ENCODE measurements around the gene EIF6.

Gene EIF6

DNA sequence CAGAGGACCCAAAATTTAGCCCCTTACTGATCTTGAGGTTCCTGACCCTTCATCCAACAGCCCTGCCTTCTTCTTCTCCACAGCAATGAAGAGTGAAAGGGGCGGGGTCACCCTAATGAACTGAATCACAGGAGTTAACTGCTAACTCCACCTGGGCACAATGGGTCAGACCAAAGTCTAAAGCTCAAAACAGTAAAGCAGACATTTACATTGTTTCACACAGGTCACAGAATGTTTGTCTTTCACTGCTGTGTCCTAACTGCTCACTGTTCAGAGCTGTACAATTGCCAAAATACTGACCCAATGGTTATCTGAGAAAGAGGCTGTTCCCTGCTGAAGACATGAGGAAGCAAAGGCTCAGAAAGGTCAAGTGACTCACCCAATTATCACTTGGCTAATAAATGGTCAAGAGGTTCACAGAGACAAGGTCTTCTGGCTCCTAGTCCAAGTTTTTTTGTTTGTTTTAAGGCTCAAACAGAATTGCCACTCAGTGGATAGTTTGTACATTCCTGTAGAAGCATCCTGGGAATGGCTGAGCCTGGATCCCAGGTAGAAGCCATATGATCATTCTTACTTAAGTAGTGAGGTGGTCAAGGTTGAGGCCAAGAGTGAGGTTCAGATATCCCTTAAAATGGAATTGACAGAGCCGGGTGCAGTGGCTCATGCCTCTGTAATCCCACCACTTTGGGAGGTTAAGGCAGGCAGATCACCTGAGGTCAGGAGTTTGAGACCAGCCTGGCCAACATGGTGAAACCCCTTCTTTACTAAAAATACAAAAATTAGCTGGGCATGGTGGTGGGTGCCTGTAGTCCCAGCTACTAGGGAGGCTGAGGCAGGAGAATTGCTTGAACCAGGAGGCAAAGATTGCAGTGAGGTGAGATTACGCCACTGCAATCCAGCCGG lies 42.8 kb upstream of the EIF6 start:
- H3K4me3 ChIP-seq (ENCODE audit: low read depth, low read length), result no peak overlapping the region
- TF ChIP-seq, protein P1, sequence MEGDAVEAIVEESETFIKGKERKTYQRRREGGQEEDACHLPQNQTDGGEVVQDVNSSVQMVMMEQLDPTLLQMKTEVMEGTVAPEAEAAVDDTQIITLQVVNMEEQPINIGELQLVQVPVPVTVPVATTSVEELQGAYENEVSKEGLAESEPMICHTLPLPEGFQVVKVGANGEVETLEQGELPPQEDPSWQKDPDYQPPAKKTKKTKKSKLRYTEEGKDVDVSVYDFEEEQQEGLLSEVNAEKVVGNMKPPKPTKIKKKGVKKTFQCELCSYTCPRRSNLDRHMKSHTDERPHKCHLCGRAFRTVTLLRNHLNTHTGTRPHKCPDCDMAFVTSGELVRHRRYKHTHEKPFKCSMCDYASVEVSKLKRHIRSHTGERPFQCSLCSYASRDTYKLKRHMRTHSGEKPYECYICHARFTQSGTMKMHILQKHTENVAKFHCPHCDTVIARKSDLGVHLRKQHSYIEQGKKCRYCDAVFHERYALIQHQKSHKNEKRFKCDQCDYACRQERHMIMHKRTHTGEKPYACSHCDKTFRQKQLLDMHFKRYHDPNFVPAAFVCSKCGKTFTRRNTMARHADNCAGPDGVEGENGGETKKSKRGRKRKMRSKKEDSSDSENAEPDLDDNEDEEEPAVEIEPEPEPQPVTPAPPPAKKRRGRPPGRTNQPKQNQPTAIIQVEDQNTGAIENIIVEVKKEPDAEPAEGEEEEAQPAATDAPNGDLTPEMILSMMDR (IDR thresholded peaks at IDR 0.05; ENCODE audit: low read depth, low read length), result no peak

DNA sequence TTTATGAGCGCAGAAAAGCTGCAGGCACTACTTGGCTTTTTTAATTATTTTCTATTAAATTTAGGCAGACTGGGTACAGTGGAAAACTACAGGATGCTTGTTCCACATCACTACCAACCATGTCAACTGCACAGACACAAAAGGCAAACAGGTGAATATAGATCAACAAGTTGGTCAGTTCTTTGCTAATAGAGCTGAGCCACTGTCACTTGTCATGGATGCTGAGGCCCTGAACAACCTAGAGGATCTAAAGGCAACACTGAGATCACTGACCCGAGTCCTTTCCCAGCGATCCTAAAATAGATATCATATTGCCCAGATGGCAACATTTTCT lies 42.1 kb upstream of the EIF6 start:
- H3K4me3 ChIP-seq (ENCODE audit: low read depth, low read length), result no peak overlapping the region
- TF ChIP-seq, protein P1 (IDR thresholded peaks at IDR 0.05; ENCODE audit: low read depth, low read length), result no peak

DNA sequence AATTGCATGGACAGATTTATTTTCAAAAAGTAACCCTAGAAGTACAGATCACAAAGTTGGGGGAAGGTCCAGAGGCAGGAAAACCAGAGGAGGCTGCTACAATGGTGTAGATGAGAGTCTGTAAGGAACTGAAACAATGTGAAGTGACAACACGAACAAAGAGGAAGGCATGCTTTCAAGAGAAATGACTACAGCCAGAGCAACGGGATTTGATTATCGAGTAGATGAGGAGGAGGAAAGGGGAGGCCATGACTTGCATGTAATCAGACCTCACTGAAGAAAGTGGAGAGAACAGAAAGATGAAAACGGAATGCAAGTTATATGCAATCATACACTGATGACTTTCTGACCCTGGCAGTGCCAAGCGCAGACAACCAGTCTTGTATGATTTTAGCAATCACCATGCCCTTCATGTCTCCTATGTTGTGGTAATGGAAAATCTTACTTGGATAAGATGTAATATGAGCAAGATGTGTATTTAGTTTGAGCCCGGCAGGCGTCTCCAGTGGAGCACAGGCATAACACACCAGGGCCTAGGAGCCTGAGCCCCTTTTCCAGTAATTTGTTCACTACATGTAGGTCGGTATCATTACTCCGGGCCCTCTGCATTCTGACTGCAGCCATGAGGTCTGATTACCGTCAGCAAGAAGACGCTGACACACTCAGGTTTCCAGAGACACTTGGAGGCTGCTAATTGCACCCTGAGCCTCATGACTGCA lies 41.6 kb upstream of the EIF6 start:
- H3K4me3 ChIP-seq (ENCODE audit: low read depth, low read length), result no peak overlapping the region
- TF ChIP-seq, protein P1 (IDR thresholded peaks at IDR 0.05; ENCODE audit: low read depth, low read length), result no peak

DNA sequence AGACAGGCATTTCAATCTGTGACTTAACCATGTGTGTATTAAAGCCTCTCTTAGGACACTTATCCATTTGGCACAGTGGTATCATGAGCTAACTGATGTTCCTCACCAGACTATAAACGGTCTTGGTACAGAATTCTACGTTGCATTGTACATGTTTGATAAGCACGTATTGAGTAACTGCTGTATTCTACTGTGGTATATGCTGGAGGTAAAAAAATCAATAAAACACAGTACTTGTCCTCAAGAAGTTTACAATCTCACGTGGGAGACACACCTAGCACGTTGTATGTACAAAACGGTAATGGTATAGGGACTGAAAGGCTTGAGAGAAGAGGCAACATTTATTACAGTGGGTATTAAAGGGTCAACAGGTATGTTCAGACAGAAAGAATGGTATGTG lies 40.8 kb upstream of the EIF6 start:
- TF ChIP-seq, protein P1 (IDR thresholded peaks at IDR 0.05; ENCODE audit: low read depth, low read length), result no peak
- no peak overlapping the region for H3K4me3 ChIP-seq (ENCODE audit: low read depth, low read length)

DNA sequence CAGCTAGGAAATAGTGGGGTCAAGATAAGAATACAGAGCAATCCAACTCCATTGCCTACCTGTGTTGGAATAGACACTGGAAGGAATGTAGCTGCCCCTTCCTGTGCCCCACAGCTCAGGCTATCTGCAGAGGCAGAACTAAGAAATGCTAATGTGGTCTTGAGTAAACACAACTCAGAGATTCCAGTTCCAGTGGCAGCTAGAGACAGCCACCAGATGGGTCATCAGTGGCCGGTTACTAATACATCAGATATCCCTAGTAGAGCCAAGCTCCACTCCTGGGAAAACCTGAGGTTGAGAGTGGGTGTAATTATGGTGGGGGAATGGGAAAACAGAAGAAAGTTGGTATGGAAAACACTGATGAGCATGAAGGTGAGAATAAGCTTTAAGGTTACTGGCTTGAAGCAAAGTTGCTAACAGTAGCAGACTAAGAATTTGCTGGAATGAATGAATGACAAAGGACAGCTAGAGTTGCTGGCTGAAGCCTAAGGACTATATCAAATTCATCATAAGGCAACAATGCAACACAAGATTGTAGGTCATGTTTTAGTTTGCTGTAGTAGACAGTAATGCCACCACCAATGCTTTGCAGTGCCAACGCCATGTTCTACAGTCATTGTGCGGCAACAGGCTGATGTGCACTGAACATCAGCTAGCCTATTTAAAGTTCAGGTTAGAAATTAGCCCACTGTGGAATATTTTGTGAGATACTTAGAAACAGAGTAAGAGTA lies 36.0 kb upstream of the EIF6 start:
- H3K4me3 ChIP-seq (ENCODE audit: low read depth, low read length), result no peak overlapping the region
- TF ChIP-seq, protein P1 (IDR thresholded peaks at IDR 0.05; ENCODE audit: low read depth, low read length), result no peak

DNA sequence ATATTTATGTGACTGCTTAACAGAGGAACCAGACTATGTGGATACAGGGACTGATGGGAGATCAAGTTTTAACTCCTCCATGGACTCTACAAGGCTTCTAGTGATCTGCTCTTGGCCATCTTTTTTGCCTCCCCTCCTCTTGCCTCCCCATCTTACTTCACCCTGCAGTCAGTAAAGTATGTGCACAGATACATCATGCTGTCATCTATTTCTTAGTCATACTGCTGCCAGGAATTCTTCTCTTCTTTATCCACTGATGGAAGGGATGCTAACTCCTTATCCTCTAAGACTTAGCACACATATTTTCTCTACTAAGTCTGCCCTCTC lies 35.3 kb upstream of the EIF6 start:
- H3K4me3 ChIP-seq (ENCODE audit: low read depth, low read length), result no peak overlapping the region

More for the DNA sequence above, 35.3 kb upstream of the EIF6 start:
- TF ChIP-seq, protein P1 (IDR thresholded peaks at IDR 0.05; ENCODE audit: low read depth, low read length), result no peak

Data from WI38 (cell line).